Right atrium auricular region (tissue), 2 donors: Measurements from ENCODE around the gene NOTUM. TPM values are rescaled to one million over a fixed set of nuclear protein-coding genes. Genes with fewer than 3 reads are reported as not detected.
"Not testable (repeated sequence)": the region's sequence is repeated elsewhere in the genome, so short reads cannot be mapped to it uniquely, and the experiment has no call there.

Source experiments
- DNase-seq: peaks from one replicate; pipeline ENCODE4 v3.0.0-alpha.2; 2019; ENCODE audit warnings: low spot score
- H3K27ac ChIP-seq, 2 donors: fragments of 200-600 bp; sonication (generic); 1 replicate in 1 of 2; 2 replicates in 1 of 2; pipeline ENCODE4 v1.5.1; 2016 to 2019
- H3K27me3 ChIP-seq, 2 donors: fragments of 200-600 bp; sonication (generic); one replicate each; pipeline versions ENCODE4 v1.5.1 to v1.6.0; 2017 to 2019
- H3K36me3 ChIP-seq: fragments of 200-600 bp; sonication (generic); one replicate; pipeline ENCODE4 v1.5.1; 2016
- H3K4me1 ChIP-seq, 2 donors: fragments of 200-600 bp; sonication (generic); one replicate each; pipeline versions ENCODE4 v1.5.1 to v1.6.0; 2017 to 2019
- H3K4me3 ChIP-seq, 2 donors: fragments of 200-600 bp; sonication (generic); 1 replicate in 1 of 2; 2 replicates in 1 of 2; pipeline ENCODE4 v1.5.1; 2017 to 2019; ENCODE audit warnings: mild to moderate bottlenecking in 1 of 2, moderate library complexity in 1 of 2
- H3K9me3 ChIP-seq, 2 donors: fragments of 200-600 bp; sonication (generic); one replicate each; pipeline ENCODE4 v1.5.1; 2019
- total RNA-seq, 2 donors: library from RNA; depleted of rRNA; stranded (reverse); fragments of >200 nt; gene quantifications; one replicate each; pipeline ENCODE4 v1.1.0, GENCODE V29; 2016
- TF ChIP-seq, protein P1 (sequence below), 2 donors: fragments of 200-600 bp; sonication (generic); IDR thresholded peaks; one replicate each; pipeline ENCODE4 v1.5.1; 2019; ENCODE audit warnings: antibody characterized with exemption in 2 of 2

NOTUM gene
- total RNA-seq, 2 donors from 2014 or later = 0.35 TPM; not detected in 1

DNA sequence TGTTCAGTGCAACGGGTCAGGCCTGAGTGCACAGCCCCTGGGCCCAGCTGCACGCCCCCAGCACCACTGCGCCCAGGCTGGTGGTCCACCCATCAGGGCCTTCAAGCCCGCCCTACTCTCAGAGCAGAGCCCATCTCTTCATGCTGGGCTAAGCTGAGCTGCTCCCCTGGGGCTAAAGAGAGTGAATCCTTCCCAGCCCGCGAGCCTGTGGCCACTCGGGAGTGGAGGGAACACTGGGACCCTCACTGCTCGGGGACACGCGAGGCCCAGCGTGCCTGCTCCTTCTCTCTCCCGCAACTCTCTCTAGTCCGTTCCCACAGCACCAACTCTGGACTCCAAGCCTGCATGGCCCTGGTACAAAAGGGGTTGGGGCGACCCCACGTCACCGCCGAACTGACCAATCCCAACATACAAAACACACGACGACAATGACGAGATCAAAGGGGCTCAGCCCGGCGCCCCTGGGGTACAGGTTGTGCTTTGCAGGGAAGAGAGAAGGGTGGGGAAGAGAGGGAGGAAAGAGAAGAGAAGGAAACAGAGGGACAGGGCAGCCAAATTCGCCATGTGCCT, 38.9 kb downstream of the NOTUM start:
- DNase-seq = no peak
- H3K4me3 ChIP-seq = no peak overlapping the region
- H3K36me3 ChIP-seq = peaks cover 27% of the 10 kb centered on the region
- H3K27me3 ChIP-seq = no peaks in the 10 kb centered on the region
- TF ChIP-seq, protein P1, sequence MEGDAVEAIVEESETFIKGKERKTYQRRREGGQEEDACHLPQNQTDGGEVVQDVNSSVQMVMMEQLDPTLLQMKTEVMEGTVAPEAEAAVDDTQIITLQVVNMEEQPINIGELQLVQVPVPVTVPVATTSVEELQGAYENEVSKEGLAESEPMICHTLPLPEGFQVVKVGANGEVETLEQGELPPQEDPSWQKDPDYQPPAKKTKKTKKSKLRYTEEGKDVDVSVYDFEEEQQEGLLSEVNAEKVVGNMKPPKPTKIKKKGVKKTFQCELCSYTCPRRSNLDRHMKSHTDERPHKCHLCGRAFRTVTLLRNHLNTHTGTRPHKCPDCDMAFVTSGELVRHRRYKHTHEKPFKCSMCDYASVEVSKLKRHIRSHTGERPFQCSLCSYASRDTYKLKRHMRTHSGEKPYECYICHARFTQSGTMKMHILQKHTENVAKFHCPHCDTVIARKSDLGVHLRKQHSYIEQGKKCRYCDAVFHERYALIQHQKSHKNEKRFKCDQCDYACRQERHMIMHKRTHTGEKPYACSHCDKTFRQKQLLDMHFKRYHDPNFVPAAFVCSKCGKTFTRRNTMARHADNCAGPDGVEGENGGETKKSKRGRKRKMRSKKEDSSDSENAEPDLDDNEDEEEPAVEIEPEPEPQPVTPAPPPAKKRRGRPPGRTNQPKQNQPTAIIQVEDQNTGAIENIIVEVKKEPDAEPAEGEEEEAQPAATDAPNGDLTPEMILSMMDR (IDR thresholded peaks at IDR 0.05) = no peak
- no peak overlapping the region for H3K27ac ChIP-seq
- H3K4me1 ChIP-seq = peaks cover 0 to 80% of the 10 kb centered on the region in 2 donors
- no peaks in the 10 kb centered on the region for H3K9me3 ChIP-seq

DNA sequence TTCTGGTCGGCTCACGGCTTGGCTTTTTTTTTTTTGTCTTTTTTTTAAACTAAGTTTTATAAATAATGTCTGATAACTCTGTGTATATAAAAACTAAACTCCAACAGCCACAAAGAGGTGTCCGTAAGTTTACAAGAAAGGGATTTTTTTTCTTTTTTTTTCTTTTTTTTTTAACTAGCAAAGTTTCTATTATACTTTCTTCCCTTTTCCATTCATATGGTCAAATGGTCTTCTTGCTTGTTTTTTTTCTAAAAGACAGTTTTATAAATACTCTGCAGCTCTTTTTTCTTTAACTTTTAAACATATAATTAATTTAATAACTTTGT, 39.5 kb downstream of the NOTUM start:
- no peak overlapping the region for H3K4me3 ChIP-seq
- TF ChIP-seq, protein P1 (IDR thresholded peaks at IDR 0.05) = no peak
- no peak overlapping the region for H3K27ac ChIP-seq
- no peaks in the 10 kb centered on the region for H3K9me3 ChIP-seq
- no peaks in the 10 kb centered on the region for H3K27me3 ChIP-seq
- peaks cover 27% of the 10 kb centered on the region for H3K36me3 ChIP-seq
- peaks cover 0 to 86% of the 10 kb centered on the region in 2 donors for H3K4me1 ChIP-seq
- no peak for DNase-seq

DNA sequence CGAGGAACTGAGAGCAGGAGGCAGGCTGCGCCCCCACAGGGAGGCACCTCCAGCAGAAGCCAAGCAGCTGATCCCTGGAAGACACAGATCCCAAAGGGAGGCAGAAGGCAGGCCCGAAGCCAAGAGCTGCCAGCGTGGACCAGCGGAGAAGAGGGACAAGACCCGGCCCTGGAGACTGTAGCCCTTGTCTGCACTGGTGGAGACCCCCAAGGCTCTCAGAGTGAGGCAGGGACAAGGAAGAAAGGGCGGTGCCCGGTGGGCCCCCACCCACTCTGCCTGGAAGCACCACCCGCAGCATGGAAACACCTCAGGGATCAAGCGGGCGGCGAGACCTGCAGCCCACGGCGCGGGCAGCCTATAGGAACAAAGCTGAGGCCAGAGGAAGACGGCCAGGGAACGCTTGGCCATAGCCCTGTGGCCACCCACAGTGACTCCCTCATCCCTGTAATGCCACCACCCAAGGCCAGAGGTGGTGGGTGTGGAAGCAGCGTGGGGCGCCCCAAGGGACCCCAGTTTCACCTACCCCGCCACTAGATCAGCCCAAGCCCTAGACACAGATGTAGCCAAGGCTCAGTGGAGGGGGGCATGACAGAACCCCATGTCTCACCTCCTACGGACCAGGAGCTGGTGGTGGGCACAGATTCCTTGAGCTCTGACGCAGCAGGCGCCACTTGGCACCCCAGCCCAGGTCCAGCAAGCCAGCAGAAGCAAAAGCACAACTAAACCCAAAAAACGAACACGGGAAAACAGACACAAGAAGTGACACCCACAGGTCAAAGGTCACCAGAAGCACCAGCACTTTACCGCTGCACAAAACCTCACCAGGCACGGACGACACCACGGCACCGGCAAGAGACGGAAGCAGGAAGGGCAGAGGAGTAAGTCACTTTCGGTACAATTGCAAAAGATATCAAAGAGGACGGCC, 40.1 kb downstream of the NOTUM start:
- H3K27ac ChIP-seq = no peak overlapping the region
- H3K36me3 ChIP-seq = peaks cover 27% of the 10 kb centered on the region
- no peaks in the 10 kb centered on the region for H3K27me3 ChIP-seq
- H3K4me3 ChIP-seq = no peak overlapping the region
- no peak for DNase-seq
- no peaks in the 10 kb centered on the region for H3K9me3 ChIP-seq
- TF ChIP-seq, protein P1 (IDR thresholded peaks at IDR 0.05) = no peak
- H3K4me1 ChIP-seq = peaks cover 0 to 80% of the 10 kb centered on the region in 2 donors

DNA sequence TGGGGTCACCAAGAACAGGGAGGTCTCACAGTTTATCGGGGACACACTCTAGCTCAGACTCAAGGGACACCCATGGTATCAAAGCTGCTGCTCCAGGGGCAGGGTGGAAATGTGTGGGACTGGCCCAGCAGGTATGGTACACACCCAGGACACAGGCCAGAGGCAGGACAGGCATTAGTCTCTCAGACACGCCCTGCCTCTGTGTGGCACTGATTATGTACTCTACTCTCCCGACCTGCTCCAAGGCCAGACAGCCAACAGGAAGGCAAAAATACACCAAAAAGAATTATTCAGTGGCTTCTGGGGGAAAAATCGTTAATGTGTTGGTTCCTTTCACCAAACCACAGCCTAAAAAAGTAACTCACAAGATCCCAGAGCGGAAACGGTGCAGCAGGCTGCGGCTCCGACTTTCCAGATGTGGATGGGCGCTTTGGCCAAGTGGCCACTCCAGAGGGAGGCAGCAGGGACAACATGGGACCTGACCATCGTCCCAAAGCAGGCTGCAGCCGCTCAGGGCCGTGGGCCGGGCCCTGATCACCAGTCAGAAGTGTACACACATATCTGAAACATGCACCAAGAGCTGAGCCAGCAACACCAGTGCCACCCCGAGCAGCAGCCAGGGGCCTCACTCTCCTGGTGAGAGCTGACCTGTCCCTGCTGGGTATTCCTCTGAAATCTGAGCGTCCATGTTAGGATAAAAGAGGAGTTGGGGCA, 42.0 kb downstream of the NOTUM start:
- TF ChIP-seq, protein P1 (IDR thresholded peaks at IDR 0.05) = no peak
- H3K4me1 ChIP-seq = peaks cover 0 to 61% of the 10 kb centered on the region in 2 donors
- peak overlapping the region in 1 of 2 donors; percentile 41 for H3K27ac ChIP-seq
- no peak overlapping the region for H3K4me3 ChIP-seq
- no peaks in the 10 kb centered on the region for H3K27me3 ChIP-seq
- DNase-seq = no peak
- no peaks in the 10 kb centered on the region for H3K9me3 ChIP-seq
- peaks cover 45% of the 10 kb centered on the region for H3K36me3 ChIP-seq

DNA sequence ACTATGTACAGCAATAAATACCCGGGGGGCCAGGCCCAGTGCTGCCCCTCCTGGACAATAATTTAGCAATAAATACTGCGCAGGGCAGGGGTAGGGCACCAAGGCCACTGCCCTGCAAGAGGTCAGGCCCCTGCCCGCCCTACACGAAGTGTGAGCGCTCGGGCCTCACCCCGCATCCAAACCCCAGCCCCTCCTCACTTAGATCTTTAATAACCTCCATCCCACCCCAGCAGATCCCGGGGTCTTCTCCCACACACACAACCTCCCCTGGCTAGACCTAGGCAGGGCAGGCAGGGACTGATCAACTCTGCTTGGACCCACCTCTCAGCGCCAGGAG, 42.7 kb downstream of the NOTUM start:
- not testable (repeated sequence) for H3K9me3 ChIP-seq, DNase-seq, H3K27me3 ChIP-seq
- H3K4me1 ChIP-seq = peaks cover 0 to 55% of the 10 kb centered on the region in 2 donors
- peak overlapping the region; percentile 73 to 85 for H3K4me3 ChIP-seq
- peak overlapping the region; percentile 39 to 41 for H3K27ac ChIP-seq
- peaks cover 52% of the 10 kb centered on the region for H3K36me3 ChIP-seq
